GM19438 (cell line): ENCODE data around the gene ICA1.
A peak's percentile ranks its signal among the peaks of the same experiment; 100 is the strongest.
"Not testable (repeated sequence)": the region's sequence is repeated elsewhere in the genome, so short reads cannot be mapped to it uniquely, and the experiment has no call there.

ENCODE experiments used
- ATAC-seq: cut with Tn5 transposase; IDR thresholded peaks from one replicate; pipeline ENCODE4 v1.9.1; 2021; ENCODE audit warnings: low read depth; ENCODE audit not compliant: unreplicated experiment

The ICA1 gene

GRCh38 chr7:8261711-8262695, at the start of gene ICA1:
Gene ICA1 (minus strand): TSS chr7:8262167. CDS start chr7:8235926, 26,241 bp downstream.
- peak; percentile 71 for ATAC-seq

GRCh38 chr7:8310876-8311275, 48.9 kb upstream of the ICA1 start:
- ATAC-seq = no peak

GRCh38 chr7:8305625-8306388, 43.8 kb upstream of the ICA1 start:
- ATAC-seq = no peak

GRCh38 chr7:8305104-8305503, 43.1 kb upstream of the ICA1 start:
- no peak for ATAC-seq

GRCh38 chr7:8303904-8304528, 42.0 kb upstream of the ICA1 start:
- no peak for ATAC-seq

- ATAC-seq = not testable (repeated sequence)
Measured at GRCh38 chr7:8297023-8297422, 35.1 kb upstream of the ICA1 start.

- ATAC-seq = no peak
Measured at GRCh38 chr7:8296362-8296659, 34.3 kb upstream of the ICA1 start.

GRCh38 chr7:8295638-8296361, 33.8 kb upstream of the ICA1 start:
- ATAC-seq = peak; percentile 99

GRCh38 chr7:8291397-8292141, 29.6 kb upstream of the ICA1 start:
- no peak for ATAC-seq

- ATAC-seq = no peak
Measured at GRCh38 chr7:8290645-8291308, 28.8 kb upstream of the ICA1 start.

GRCh38 chr7:8286118-8286517, 24.2 kb upstream of the ICA1 start:
- ATAC-seq = no peak

GRCh38 chr7:8285155-8285554, 23.2 kb upstream of the ICA1 start:
- ATAC-seq = no peak

- ATAC-seq = no peak
Measured at GRCh38 chr7:8284606-8285005, 22.6 kb upstream of the ICA1 start.

GRCh38 chr7:8283968-8284367, 22.0 kb upstream of the ICA1 start:
- no peak for ATAC-seq

GRCh38 chr7:8282871-8283270, 20.9 kb upstream of the ICA1 start:
- no peak for ATAC-seq

- ATAC-seq = no peak
Measured at GRCh38 chr7:8282162-8282561, 20.2 kb upstream of the ICA1 start.

- ATAC-seq = no peak
Measured at GRCh38 chr7:8278183-8278582, 16.2 kb upstream of the ICA1 start.

- ATAC-seq = no peak
Measured at GRCh38 chr7:8277394-8277982, 15.5 kb upstream of the ICA1 start.

- ATAC-seq = no peak
Measured at GRCh38 chr7:8274589-8274988, 12.6 kb upstream of the ICA1 start.
